ENCODE results near the gene MPPED2. TPM values are rescaled to one million over a fixed set of nuclear protein-coding genes. Genes with fewer than 3 reads are reported as not detected.
"Not testable (repeated sequence)": the region's sequence is repeated elsewhere in the genome, so short reads cannot be mapped to it uniquely, and the experiment has no call there.

The MPPED2 gene
- total RNA-seq, 1 donor from 2014 or later, result 7.8 TPM

DNA sequence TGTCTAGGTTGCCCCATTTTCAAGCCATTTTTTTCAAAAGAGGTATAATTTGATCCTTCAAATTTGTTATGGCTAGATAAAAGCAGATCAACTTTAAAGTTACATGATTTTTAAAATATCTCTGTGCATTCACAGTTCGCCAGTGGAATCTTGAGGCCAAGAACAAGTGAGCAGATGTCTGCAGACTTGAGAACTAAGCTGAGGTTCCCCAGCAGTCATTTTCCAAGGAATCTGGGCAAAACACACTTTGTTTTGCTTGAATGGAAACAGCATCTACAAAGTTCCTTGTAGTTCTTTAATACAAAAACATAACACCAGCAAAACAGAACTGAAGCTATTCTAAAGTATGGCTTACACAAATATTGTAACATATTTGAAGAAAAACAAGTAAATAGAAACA, 7.7 kb downstream of the MPPED2 start:
- DNase-seq, result no peak

DNA sequence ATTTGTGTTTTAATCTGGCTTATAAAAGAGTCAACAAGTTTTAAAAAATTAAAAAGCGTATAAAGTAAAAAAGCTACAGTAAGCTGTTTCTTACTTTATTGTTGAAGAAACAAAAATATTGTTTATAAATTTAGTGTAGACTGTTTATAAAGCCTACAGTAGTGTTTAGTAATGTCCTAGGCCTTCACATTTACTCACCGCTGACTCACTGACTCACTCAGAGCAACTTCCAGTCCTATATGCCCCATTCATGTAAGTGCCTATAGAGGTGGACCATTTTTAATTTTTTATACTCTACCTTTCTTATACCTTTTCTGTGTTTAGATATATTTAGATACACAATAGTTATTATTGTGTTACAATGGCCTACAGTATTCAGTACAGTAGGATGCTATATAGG, 12.2 kb downstream of the MPPED2 start:
- DNase-seq, result no peak

DNA sequence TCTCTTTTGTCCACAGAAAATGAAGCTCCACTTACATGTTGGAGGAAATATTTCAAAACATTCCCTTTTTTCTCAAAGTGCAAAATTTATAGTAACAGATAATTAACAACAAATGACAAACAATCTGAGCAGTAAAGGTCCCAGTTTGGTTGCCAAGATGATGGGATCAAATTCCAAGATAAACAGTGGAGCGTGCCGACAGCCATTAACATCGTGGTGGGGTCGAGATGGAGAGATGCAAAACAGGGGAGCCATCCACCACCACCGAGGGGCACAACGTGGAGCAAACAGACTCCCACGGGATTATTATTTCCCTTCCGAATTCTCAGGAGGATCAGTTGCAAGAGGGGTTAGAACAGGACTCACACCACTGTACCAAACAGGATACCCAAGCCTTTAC, 17.2 kb downstream of the MPPED2 start:
- no peak for DNase-seq

DNA sequence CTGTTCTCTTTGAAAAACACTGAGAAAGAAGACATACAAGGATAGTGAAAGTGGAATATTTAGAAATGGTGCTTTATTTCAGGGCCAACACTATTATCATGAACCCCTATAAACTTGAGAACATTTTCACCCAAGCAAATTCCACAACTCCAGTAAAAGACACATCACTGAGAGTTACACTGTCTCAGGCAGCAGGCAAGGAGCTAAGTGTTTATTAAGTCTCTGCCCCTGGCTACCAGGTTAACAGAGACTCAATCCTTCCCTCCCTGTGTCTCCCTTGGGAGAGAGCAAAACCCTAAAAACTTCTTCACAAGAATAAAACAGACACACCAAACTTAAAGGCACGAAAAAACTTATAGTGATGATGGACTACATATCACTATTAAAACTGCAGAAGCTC, 18.5 kb downstream of the MPPED2 start:
- DNase-seq, result no peak

DNA sequence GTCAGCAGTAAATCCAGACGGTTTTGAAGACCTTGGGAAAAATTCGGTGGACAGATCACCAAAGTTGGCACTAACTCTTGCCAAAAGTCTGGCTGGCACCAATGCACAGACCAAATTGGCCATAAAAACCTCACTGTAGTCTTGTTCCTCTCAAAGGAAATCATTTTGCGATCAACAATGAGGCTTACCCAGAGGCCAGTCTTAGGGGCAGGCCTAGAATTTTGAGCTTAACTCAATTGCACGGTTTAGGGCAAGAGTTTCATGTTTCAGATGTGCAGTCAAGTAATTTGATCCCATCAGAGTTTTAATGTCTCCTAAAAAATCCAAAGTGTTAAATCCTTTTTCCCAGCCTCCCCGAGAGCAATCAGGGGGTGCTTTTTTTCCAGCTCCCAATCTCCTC, 19.0 kb downstream of the MPPED2 start:
- peak; percentile 77 for DNase-seq

DNA sequence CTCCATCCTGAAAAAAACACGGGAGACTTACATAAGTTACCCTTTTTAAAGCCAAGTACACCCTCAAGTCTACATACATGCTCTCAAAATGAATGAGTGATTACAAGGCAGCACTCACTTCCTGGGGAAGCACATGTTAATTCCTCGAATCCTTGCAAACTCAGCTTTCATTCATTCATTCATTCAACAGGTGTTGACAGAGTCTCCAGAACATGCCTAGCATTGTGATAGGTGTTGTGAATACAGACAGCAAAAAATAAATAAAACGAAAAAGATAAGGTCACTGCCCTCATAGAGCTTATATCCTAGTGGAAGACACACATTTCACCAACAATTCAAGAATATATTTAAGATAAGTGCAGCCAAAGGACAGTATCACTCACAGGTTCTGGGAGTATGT, 19.7 kb downstream of the MPPED2 start:
- no peak for DNase-seq

DNA sequence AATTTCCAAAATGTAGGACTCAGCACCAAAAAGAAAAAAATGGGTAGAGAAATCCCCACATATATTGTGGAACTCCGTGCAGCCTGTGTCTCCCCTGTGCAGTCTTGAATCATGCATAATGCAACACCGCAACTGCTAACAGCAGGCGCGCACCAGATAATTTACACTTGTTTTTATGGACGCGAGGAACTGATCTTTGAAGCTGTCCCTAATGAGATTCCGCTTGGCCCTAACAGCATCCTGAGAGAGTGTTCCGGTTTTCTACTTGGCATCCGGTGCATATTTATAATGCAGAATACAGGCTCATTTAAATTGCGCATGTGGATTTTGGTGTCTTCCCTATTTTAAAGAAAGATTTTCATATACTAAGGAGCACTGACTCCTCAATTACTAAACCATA, 21.1 kb downstream of the MPPED2 start:
- no peak for DNase-seq

DNA sequence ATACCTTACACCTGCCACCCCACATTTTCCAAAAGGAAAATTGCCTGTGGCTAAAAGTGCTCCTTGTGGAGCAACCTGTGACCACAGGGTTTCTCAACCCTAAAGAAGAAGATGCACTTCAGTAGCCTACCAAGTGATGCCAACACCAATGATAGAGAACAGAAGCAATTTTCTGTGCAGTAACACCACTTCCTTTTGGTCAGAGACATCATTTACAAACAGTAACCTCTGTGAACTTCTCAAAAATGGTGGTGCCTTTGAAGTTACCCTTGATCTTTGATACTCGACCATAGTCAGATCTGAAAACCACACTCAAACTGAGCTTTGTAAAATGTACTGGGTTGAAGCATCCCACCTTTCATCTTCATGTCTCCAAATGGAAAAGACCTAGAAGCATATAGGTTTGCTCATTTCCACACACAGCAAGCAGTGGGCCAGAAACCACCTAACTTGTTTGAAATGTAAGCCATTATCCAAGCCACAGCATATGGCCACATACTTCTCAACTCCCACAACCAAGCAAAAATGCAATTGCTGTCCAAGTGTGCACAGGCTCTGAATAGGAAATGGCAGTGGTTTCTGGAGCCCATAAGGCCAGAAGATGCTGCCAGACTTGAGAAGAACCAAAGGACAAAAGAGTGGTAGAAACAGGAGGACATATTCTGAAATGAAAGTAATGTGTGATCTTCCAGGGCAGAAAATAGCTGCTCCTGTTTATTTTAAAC, 24.3 kb downstream of the MPPED2 start:
- no peak for DNase-seq

DNA sequence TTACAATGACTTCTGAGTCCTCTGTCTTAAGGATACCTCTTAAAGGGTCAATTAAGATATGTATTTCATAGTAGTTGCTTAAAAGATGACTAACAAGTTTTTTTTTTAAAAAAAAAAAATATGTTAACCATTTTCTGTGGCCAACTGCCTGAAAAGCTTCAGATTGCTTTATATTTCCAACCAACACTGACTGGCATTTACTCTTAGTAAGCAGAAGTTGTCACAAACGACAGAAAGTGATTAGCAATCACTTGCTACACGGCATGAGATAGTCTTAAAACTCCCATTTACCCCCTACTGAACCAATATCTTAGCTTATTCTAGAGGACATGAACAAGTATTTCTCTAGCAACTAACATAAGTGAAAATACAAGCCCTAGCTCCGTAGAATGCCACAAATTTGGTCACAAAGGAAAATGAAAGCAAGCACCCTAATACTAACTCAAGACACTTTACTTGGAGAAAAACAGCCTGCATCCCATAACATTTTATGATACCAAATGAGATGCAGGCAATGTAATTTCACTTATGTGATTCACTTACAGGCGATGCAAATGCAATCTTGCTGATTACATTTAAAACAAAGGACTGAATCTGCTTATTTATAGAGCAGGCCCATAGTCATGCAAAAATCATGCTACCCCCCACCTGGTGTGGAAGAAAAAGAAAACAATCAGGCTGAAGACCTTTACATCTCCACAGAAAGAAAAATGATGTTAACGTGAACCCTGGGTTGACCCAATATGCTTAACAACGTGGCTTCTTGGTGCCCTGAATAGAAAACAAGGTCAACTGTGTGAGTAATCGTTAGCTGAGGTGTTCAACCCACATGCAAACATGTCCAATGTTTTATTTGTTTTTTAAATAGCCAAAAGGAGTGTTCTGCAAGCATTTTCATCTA, 25.7 kb downstream of the MPPED2 start:
- no peak for DNase-seq

DNA sequence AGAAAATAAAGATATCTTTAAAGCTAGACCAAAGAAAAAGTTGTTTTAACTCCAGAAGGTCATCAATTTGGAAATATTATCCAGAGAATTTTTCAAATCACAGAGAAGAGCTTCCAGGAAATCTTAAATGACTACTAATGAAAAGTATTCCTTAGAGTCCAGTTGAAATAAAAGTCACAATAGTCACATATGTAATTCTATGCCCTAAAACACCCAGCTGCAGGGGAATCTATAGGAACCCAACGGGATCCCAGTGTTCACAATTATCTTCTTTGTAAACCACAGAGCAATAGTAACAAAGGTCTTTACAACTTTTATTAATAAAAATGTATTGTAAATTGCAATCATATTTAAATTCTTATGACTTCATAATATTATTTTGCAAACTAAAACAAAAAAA, 27.1 kb downstream of the MPPED2 start:
- DNase-seq, result no peak

DNA sequence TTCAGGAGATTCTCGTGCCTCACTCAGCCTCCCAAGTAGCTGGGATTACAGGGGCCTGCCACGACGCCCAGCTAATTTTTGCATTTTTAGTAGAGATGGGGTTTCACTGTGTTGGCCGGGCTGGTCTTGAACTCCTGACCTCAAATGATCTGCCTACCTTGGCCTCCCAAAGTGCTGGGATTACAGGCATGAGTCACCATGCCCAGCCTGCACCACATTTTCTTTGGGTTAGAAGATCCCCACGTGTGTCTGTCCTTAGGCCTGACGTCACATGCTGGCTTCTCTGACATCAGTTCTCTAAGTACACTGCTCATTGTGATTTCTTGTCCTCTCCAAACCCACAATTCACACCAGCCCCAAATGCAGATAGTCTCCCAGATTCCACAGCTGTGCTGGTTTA, 31.6 kb downstream of the MPPED2 start:
- DNase-seq, result not testable (repeated sequence)

DNA sequence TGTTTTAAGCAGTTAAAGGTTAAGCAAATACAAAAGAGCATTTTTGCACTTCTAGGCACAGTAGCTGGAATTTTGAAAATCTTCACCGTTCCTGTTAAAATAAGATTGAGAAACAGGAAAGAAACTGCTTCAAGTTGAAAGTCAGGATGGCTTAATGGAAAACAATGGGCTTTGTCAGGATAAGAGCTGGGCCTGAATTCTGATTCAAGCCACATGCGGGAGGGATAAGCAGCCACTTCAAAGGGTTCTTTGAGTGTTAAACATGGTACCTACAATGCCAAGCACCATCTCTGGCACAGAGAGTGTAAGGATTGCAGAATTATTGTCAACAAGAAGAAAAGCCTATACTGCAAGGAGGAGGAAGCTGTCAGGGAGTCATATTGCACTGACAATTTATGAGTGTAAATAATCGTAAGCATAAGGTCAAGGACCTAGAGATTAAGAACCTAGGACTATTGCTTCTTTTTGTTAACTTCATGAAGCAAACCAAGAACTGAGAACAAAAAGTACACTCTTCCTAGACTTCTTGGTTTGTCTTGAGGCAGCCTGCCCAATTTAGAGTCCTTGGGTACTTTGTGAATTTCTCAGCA, 32.5 kb downstream of the MPPED2 start:
- no peak for DNase-seq

DNA sequence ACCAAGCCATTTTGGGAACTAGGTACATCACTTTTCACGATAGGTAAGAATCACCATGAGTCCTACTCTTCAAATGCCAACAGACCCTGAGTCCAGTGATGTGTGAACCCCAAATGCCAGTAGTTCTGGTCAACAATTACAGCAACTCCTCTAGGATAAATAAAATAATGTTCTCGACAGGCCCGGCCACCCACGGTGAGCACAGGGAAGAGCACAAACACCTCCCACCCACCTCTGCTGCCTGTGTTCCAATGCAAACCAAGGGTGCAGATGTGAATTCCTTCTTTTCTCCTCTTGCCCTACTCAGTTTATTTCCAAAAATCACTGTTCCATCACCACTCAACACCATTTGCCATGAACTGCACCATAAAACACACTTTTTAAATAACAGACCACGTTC, 33.3 kb downstream of the MPPED2 start:
- DNase-seq, result no peak

DNA sequence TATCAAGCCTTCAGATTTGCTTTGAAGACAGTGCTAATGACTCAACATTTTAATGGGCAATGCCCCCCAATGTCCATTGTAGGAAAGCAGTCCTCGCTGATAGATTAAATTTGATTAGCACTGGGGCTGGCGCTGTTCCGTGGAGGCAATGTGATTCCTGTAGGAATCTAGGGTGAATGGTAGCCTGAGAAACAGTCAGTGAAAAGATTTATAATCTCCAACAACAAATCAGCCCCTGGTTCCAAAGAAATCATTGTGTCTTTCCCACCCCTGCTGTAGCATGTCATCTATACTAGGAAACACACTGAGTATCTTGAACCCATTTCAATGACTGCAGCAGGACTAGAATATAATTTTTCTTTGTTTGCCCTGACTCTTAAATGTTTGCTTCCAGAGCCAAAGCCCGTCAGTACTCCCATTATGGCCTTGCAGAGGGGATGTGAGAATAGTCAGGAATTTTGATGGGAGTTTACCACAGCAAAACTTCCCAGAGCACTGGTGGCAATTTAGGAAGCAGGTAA, 36.1 kb downstream of the MPPED2 start:
- no peak for DNase-seq

DNA sequence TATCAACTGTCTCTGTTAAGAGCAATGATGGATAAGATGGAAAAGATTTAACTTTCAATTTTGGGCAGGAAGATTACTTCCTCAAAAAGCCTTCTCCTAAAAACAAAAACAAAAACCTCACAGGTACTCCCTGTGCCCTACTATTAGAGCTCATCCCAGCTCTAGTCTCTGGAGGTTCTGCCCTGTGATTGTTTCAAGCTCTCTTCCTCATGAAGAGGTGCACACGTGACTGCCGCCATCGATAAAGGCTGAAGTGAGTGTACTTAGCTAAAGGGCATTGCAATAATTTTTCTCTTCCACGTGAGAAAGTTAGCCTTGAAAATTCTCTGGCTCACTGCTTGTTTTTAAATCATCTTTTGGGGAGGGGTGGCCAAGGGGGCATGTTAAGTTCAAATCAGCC, 36.6 kb downstream of the MPPED2 start:
- DNase-seq, result no peak

DNA sequence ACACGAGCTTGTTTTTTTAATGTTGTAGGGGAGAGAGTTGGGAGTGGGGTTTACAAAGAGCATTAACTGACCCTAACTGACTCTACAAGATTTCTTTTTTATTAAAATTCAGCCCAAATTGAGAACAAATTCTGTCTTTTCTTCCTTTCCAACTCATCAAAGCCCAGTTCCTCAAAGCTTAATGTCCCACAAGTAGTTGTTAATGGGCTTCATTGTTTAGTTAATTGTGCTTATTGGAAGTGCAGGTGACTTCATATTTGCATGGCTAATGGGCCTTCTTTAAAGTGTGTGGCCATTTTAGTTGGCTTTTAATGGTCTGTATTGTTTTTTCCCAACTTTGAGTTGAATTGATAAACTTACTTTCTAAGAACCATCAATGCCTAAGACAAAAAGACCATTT, 39.8 kb downstream of the MPPED2 start:
- DNase-seq, result no peak

DNA sequence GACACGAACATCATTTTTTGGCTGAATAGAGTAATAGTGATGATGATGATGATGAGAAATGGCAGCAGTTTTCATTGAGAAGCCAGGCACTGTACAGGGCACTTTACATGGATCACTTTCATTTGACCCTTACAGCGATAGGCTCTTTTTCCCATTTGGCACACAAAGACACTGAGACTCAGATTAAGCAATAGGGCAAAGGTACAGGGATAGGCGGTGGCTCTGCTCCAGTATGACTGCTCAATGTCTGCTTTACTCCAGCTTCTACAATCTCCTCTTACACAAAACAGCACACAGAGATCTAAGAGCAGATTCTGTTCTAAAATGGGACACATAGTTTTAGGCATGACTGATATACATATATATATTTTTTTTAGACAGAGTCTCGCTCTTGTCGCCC, 40.6 kb downstream of the MPPED2 start:
- DNase-seq, result no peak

DNA sequence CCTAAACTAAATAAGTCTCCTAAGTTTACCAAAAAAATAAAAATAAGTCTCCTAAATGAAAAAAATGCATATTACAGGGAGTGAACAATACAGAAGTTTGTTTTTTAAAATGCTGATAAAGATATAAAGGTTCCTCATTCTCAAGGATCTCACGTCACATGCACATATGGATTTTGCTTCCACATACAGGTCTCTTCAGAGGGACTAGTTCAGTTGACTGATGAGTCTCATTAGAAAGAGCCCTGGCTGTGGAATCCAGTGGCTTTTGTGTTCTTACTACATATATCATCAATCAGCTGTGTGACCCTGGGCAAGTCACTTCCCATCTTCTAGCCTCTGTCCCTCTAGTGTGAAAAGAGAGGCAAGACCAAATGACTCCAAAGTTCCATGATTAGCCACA, 43.1 kb downstream of the MPPED2 start:
- no peak for DNase-seq

DNA sequence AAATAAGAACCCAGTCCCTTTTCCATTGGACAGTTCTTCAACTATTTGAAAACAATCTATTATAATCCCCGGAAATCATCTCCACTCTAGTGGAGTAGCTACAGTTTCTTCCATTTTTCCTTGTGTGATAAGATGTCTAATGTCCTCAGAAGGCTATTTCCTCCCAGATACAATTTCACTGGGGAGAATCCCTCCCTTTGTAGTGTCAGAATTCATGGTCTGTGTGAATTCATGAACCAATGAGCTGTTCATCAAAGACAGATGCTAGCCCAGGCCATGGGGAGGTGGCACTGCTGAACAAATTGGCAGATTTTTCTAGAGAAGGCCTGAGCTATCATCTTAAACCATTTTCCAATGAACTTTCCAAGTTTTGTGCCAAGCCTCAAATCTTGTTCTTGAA, 45.4 kb downstream of the MPPED2 start:
- DNase-seq, result no peak

DNA sequence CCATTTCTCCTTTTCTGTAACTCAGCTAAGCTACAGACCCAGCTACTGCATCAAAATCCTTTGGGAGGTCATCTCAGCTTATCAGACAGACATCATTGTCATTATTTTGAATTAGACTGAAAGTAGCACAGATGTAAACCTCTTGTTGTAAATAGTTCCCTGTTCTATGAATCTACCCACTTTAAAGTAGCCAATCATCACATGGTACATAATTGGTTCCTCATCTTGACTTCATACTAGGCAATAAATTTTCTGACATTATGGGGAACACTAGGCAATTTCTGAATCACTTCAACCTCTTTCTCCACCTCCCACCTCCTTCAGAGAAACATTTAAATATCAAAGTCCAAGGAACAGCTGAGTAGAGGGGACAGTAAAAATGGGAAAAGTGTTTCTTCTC, 47.9 kb downstream of the MPPED2 start:
- DNase-seq, result no peak

DNA sequence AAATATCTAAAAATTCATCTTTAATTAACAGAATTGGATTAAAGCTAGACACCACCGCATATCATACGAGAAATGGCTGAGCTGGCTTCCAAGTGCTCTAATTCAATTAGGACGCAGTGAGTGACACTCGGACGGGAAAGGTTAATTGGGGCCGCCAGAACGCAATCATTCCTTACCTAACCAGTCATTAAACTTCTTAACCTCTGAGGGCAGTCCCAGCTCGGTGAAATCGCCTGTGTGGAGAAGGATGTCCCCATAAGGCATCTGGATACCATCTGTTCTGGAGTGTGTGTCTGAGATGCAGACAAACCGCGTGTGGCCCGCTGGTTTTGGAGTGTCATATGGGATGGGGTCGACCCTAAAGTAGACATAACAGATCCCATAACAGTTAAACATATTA, 50.3 kb downstream of the MPPED2 start:
- DNase-seq, result no peak

DNA sequence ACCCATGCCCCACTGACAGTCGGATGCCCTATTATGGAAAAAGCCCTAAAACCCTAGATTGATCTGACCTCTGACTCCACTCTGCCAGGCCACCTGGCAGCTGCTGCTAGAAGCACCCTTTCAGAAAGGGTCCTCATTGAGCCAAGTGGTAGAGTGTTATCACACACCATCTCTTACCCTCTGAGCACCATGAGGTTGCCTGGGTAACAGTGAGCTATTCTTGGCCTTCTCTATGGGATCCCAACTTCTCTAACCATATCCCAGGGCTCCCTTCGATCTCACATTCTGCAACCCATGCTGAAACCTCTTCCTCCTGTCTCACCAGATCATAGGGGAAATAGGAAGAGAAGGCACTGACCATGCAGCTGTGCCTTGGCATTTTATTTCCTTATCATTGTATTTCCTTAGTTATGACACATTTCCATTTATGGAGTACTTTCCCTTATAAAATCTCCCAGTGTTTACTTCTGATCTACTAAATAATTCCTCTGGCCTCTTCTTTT, 52.7 kb downstream of the MPPED2 start:
- no peak for DNase-seq

DNA sequence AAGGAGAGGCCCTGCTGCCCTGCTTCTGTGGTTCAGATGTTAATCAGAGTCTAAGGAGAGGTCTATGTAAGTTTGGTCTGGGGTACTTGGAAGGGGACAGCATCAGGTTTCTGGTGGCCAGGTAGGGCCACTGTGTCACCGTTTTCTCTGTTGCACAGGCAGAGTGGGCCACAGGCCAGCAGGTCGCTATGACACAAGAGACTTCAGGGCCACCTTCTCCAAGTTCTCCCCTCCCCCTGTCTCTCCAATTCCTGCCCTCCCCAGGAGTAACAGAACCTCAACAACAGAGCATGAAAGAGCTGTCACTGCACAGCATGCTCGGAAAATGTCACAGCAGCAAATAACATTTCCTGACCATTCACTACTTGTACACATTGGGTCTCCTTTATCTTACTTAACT, 58.6 kb downstream of the MPPED2 start:
- no peak for DNase-seq

Measured in tongue (tissue), 2 donors.